WTC11 (cell line): ENCODE measurements around the gene ENOX2. TPM values are rescaled to one million over a fixed set of nuclear protein-coding genes. Genes with fewer than 3 reads are reported as not detected.
"Not testable (repeated sequence)": the region's sequence is repeated elsewhere in the genome, so short reads cannot be mapped to it uniquely, and the experiment has no call there.

Experiments used
- ATAC-seq: fragments of 200-7000 bp; cut with Tn5 transposase; 2 replicates; pipeline ENCODE4 v1.10.0; 2021; ENCODE audit warnings: mild to moderate bottlenecking, moderate library complexity
- CTCF ChIA-PET: fragments of 300-600 bp; sonication (Branson Sonifier 250); formaldehyde crosslinking; loops from one replicate; lab custom pipeline; 2021; ENCODE audit warnings: antibody characterized with exemption; lab: Charles Lee
- POLR2A ChIA-PET: fragments of 350-600 bp; sonication (Branson Sonifier 250); formaldehyde crosslinking; loops from one replicate; lab custom pipeline; 2021; ENCODE audit warnings: antibody characterized with exemption; lab: Charles Lee
- DNase-seq: peaks from one replicate; pipeline ENCODE4 v3.0.0; 2021; ENCODE audit warnings: low spot score
- H3K27ac Mint-ChIP-seq: 2 replicates; pipeline ENCODE4 v1.8.0; 2021; ENCODE audit warnings: mixed read lengths
- H3K27me3 Mint-ChIP-seq: 2 replicates; pipeline ENCODE4 v1.8.0; 2021; ENCODE audit warnings: low read depth, mild to moderate bottlenecking, moderate library complexity, mixed read lengths
- H3K36me3 Mint-ChIP-seq: 2 replicates; pipeline ENCODE4 v1.8.0; 2021; ENCODE audit warnings: mixed read lengths
- H3K4me1 Mint-ChIP-seq: 2 replicates; pipeline ENCODE4 v1.8.0; 2022; ENCODE audit warnings: mixed read lengths
- H3K4me3 Mint-ChIP-seq: 2 replicates; pipeline ENCODE4 v1.8.0; 2021; ENCODE audit warnings: mild to moderate bottlenecking, moderate library complexity, mixed read lengths
- H3K9me3 Mint-ChIP-seq: 2 replicates; pipeline ENCODE4 v1.8.0; 2021; ENCODE audit warnings: mixed read lengths
- ATF1 ChIP-seq: sonication (generic); formaldehyde crosslinking; IDR thresholded peaks from 2 replicates; pipeline ENCODE4 v1.8.1; 2023; ENCODE audit warnings: mild to moderate bottlenecking, moderate library complexity, missing genetic modification reagents
- ATF2 ChIP-seq: sonication (generic); formaldehyde crosslinking; IDR thresholded peaks from 2 replicates; pipeline ENCODE4 v1.8.1; 2022; ENCODE audit warnings: low read depth, missing genetic modification reagents, borderline replicate concordance
- ATF3 ChIP-seq: sonication (generic); formaldehyde crosslinking; conservative IDR thresholded peaks from 2 replicates; pipeline ENCODE4 v1.8.1; 2022; ENCODE audit warnings: mild to moderate bottlenecking, missing genetic modification reagents
- CBFB ChIP-seq: sonication (generic); formaldehyde crosslinking; IDR thresholded peaks from 2 replicates; pipeline ENCODE4 v1.8.1; 2022; ENCODE audit warnings: mild to moderate bottlenecking, low read depth, missing genetic modification reagents
- CREM ChIP-seq: sonication (generic); formaldehyde crosslinking; IDR thresholded peaks from 2 replicates; pipeline ENCODE4 v1.8.1; 2022; ENCODE audit warnings: mild to moderate bottlenecking, missing genetic modification reagents, moderate library complexity
- ELF4 ChIP-seq: sonication (generic); formaldehyde crosslinking; IDR thresholded peaks from 2 replicates; pipeline ENCODE4 v1.8.1; 2022; ENCODE audit warnings: low read depth, mild to moderate bottlenecking, moderate library complexity, missing genetic modification reagents
- EMX1 ChIP-seq: fragments of 250-450 bp; sonication (Bioruptor Pico); IDR thresholded peaks from 2 replicates; pipeline ENCODE4 v1.8.0; 2021; ENCODE audit warnings: mild to moderate bottlenecking
- ERG ChIP-seq: fragments of 250-450 bp; sonication (Bioruptor Pico); IDR thresholded peaks from 2 replicates; pipeline ENCODE4 v1.8.0; 2021; ENCODE audit warnings: mild to moderate bottlenecking
- FOXK1 ChIP-seq: sonication (generic); formaldehyde crosslinking; IDR thresholded peaks from 2 replicates; pipeline ENCODE4 v1.8.0; 2022; ENCODE audit warnings: mild to moderate bottlenecking, moderate library complexity, missing genetic modification reagents
- FOXP1 ChIP-seq: sonication (generic); formaldehyde crosslinking; IDR thresholded peaks from 2 replicates; pipeline ENCODE4 v1.8.0; 2022; ENCODE audit warnings: missing genetic modification reagents, mild to moderate bottlenecking, moderate library complexity, borderline replicate concordance
- HMGXB4 ChIP-seq: sonication (generic); formaldehyde crosslinking; IDR thresholded peaks from 2 replicates; pipeline ENCODE4 v1.8.1; 2023; ENCODE audit warnings: mild to moderate bottlenecking, moderate library complexity, missing genetic modification reagents
- JAZF1 ChIP-seq: fragments of 250-450 bp; sonication (Bioruptor Pico); IDR thresholded peaks from 2 replicates; pipeline ENCODE4 v1.9.0; 2021; ENCODE audit warnings: moderate library complexity, mild to moderate bottlenecking, inconsistent platforms
- MYBL2 ChIP-seq: sonication (generic); formaldehyde crosslinking; IDR thresholded peaks from 2 replicates; pipeline ENCODE4 v1.8.1; 2023; ENCODE audit warnings: mild to moderate bottlenecking, moderate library complexity, missing genetic modification reagents
- NFYB ChIP-seq: sonication (generic); formaldehyde crosslinking; conservative IDR thresholded peaks from 2 replicates; pipeline ENCODE4 v1.8.0; 2022; ENCODE audit warnings: low read depth, missing genetic modification reagents
- NR3C1 ChIP-seq: sonication (generic); formaldehyde crosslinking; conservative IDR thresholded peaks from 2 replicates; pipeline ENCODE4 v1.8.1; 2023; ENCODE audit warnings: low read depth, mild to moderate bottlenecking, missing genetic modification reagents
- PRDM15 ChIP-seq: sonication (generic); formaldehyde crosslinking; IDR thresholded peaks from 2 replicates; pipeline ENCODE4 v1.8.0; 2022; ENCODE audit warnings: missing genetic modification reagents
- RELA ChIP-seq: sonication (generic); formaldehyde crosslinking; IDR thresholded peaks from 2 replicates; pipeline ENCODE4 v1.8.1; 2022; ENCODE audit warnings: missing genetic modification reagents, mild to moderate bottlenecking, borderline replicate concordance
- RORB ChIP-seq: fragments of 250-450 bp; sonication (Bioruptor Pico); IDR thresholded peaks from 2 replicates; pipeline ENCODE4 v1.9.0; 2021; ENCODE audit warnings: mild to moderate bottlenecking
- SMAD3 ChIP-seq: sonication (generic); formaldehyde crosslinking; IDR thresholded peaks from 2 replicates; pipeline ENCODE4 v1.8.0; 2022; ENCODE audit warnings: missing genetic modification reagents, mild to moderate bottlenecking, borderline replicate concordance
- TCF7 ChIP-seq: sonication (generic); formaldehyde crosslinking; IDR thresholded peaks from 2 replicates; pipeline ENCODE4 v1.8.0; 2022; ENCODE audit warnings: mild to moderate bottlenecking, low read depth, missing genetic modification reagents, moderate library complexity
- USF2 ChIP-seq: sonication (generic); formaldehyde crosslinking; IDR thresholded peaks from 2 replicates; pipeline ENCODE4 v1.8.1; 2023; ENCODE audit warnings: mild to moderate bottlenecking, missing genetic modification reagents, moderate library complexity
- ZNF121 ChIP-seq: sonication (generic); formaldehyde crosslinking; IDR thresholded peaks from 2 replicates; pipeline ENCODE4 v1.8.0; 2023; ENCODE audit warnings: missing genetic modification reagents
- ZNF138 ChIP-seq: sonication (generic); formaldehyde crosslinking; conservative IDR thresholded peaks from 2 replicates; pipeline ENCODE4 v1.8.1; 2022; ENCODE audit warnings: mild to moderate bottlenecking, moderate library complexity, missing genetic modification reagents
- ZNF263 ChIP-seq: sonication (generic); formaldehyde crosslinking; IDR thresholded peaks from 2 replicates; pipeline ENCODE4 v1.8.1; 2022; ENCODE audit warnings: low read depth, mild to moderate bottlenecking, moderate library complexity, missing genetic modification reagents
- ZNF671 ChIP-seq: fragments of 250-450 bp; sonication (Bioruptor Pico); IDR thresholded peaks from 2 replicates; pipeline ENCODE4 v1.8.0; 2021; ENCODE audit warnings: mild to moderate bottlenecking
- total RNA-seq: library from RNA; stranded (reverse); gene quantifications from 3 replicates; pipeline ENCODE4 v1.2.3, GENCODE V29; 2021

The ENOX2 gene
- total RNA-seq, 1 experiment from 2014 or later = 13.8 TPM

GRCh38 chrX:130801901-130802300 is 101.1 kb downstream of the ENOX2 start (continued):
- no peak for TF ChIP-seq NR3C1
- TF ChIP-seq ZNF263 (CRISPR knock-in tag) = no peak

GRCh38 chrX:130799393-130799792 is 103.6 kb downstream of the ENOX2 start:
- no peak for ATAC-seq
- no peak overlapping the region for H3K4me3 Mint-ChIP-seq
- CTCF ChIA-PET = interaction anchor here (1.5 kb wide), 1 partner anchor 224 kb away, joined by 3 read pairs; no protein-coding TSS in a partner anchor
- no peaks in the 10 kb centered on the region for H3K4me1 Mint-ChIP-seq
- H3K36me3 Mint-ChIP-seq = no peaks in the 10 kb centered on the region
- no peaks in the 10 kb centered on the region for H3K9me3 Mint-ChIP-seq
- no peak for TF ChIP-seq ZNF138 (CRISPR knock-in tag)
- TF ChIP-seq ATF1 = no peak
- TF ChIP-seq ZNF121 = no peak
- no peak for TF ChIP-seq ERG (CRISPR knock-in tag)
- no peak for TF ChIP-seq HMGXB4 (CRISPR knock-in tag)
- TF ChIP-seq USF2 (CRISPR knock-in tag) = no peak
- no peak for TF ChIP-seq TCF7
- TF ChIP-seq ATF3 (CRISPR knock-in tag) = no peak
- no peak for TF ChIP-seq JAZF1 (CRISPR knock-in tag)
- no peak for TF ChIP-seq ELF4 (CRISPR knock-in tag)
- TF ChIP-seq FOXK1 (CRISPR knock-in tag) = no peak
- TF ChIP-seq ZNF671 (CRISPR knock-in tag) = no peak
- TF ChIP-seq FOXP1 = no peak
- TF ChIP-seq EMX1 (CRISPR knock-in tag) = no peak
- TF ChIP-seq SMAD3 (CRISPR knock-in tag) = no peak
- TF ChIP-seq CBFB (CRISPR knock-in tag) = no peak
- no peak for TF ChIP-seq MYBL2 (CRISPR knock-in tag)
- no peak overlapping the region for H3K27ac Mint-ChIP-seq
- H3K27me3 Mint-ChIP-seq = no peaks in the 10 kb centered on the region
- no peak for DNase-seq
- POLR2A ChIA-PET = no interaction called here

GRCh38 chrX:130793975-130794374 is 109.0 kb downstream of the ENOX2 start:
- Mint-ChIP-seq H3K27ac (no peak overlapping the region), H3K9me3 (peaks cover 4% of the 10 kb centered on the region; the same call in 1 of the 2 replicates), H3K27me3 (no peaks in the 10 kb centered on the region), H3K4me1 (peaks cover 4% of the 10 kb centered on the region), H3K4me3 (no peak overlapping the region), H3K36me3 (no peaks in the 10 kb centered on the region)
- CTCF ChIA-PET = no interaction called here
- POLR2A ChIA-PET = no interaction called here
- ATAC-seq (no peak), DNase-seq (no peak)
- TF ChIP-seq RORB (CRISPR knock-in tag) (no peak), RELA (no peak), NFYB (CRISPR knock-in tag) (no peak), CREM (CRISPR knock-in tag) (no peak), ATF2 (CRISPR knock-in tag) (no peak), PRDM15 (CRISPR knock-in tag) (no peak)

GRCh38 chrX:130791870-130792269 is 111.1 kb downstream of the ENOX2 start:
- peaks cover 10% of the 10 kb centered on the region for H3K4me1 Mint-ChIP-seq
- H3K9me3 Mint-ChIP-seq, DNase-seq, H3K27ac Mint-ChIP-seq, ATAC-seq, H3K4me3 Mint-ChIP-seq, H3K27me3 Mint-ChIP-seq, CTCF ChIA-PET, POLR2A ChIA-PET, H3K36me3 Mint-ChIP-seq: not testable (repeated sequence)
